MM.1S (cell line): ENCODE data around the gene LMTK3.

Source experiments
- DNase-seq: peaks from one replicate; pipeline ENCODE4 v3.0.0-alpha.2; 2015
- H2AFZ ChIP-seq: fragments of 300-600 bp; sonication (generic); 2 replicates; pipeline ENCODE4 v1.6.0; 2016; ENCODE audit warnings: antibody characterized with exemption, low read length
- H3F3A ChIP-seq: fragments of 300-600 bp; sonication (generic); 2 replicates; pipeline ENCODE4 v1.6.1; 2016; ENCODE audit warnings: mild to moderate bottlenecking, antibody characterized with exemption, low read length, moderate library complexity, mixed read lengths; ENCODE audit not compliant: insufficient read depth
- H3K27ac ChIP-seq: fragments of 300-600 bp; sonication (generic); 2 replicates; pipeline ENCODE4 v1.5.1; 2016; ENCODE audit warnings: mild to moderate bottlenecking, low read length
- H3K27me3 ChIP-seq: fragments of 300-600 bp; sonication (generic); replicated peaks from 2 replicates; pipeline ENCODE4 v1.6.0; 2016; ENCODE audit warnings: low read length; ENCODE audit not compliant: insufficient read depth
- H3K36me3 ChIP-seq: fragments of 300-600 bp; sonication (generic); replicated peaks from 2 replicates; pipeline ENCODE4 v1.6.1; 2016; ENCODE audit warnings: mild to moderate bottlenecking, low read length, mixed read lengths; ENCODE audit not compliant: insufficient read depth
- H3K4me1 ChIP-seq: fragments of 300-600 bp; sonication (generic); 2 replicates; pipeline ENCODE4 v1.6.1; 2016; ENCODE audit warnings: low read length, mixed read lengths
- H3K4me2 ChIP-seq: fragments of 300-600 bp; sonication (generic); 2 replicates; pipeline ENCODE4 v1.6.0; 2016; ENCODE audit warnings: low read depth, low read length
- H3K4me3 ChIP-seq: fragments of 300-600 bp; sonication (generic); 2 replicates; pipeline ENCODE4 v1.5.1; 2016; ENCODE audit warnings: low read length, mixed read lengths
- H3K79me2 ChIP-seq: fragments of 300-600 bp; sonication (generic); 2 replicates; pipeline ENCODE4 v1.6.1; 2016; ENCODE audit warnings: mixed run types, low read length, mixed read lengths
- H3K9ac ChIP-seq: fragments of 300-600 bp; sonication (generic); 2 replicates; pipeline ENCODE4 v1.6.1; 2016; ENCODE audit warnings: low read length, mixed read lengths
- H3K9me2 ChIP-seq: fragments of 300-600 bp; sonication (generic); replicated peaks from 2 replicates; pipeline ENCODE4 v1.6.1; 2016; ENCODE audit warnings: mild to moderate bottlenecking, low read length, mixed read lengths; ENCODE audit not compliant: insufficient read depth
- H3K9me3 ChIP-seq: fragments of 300-600 bp; sonication (generic); replicated peaks from 2 replicates; pipeline ENCODE4 v1.6.1; 2016; ENCODE audit warnings: mild to moderate bottlenecking, low read length, mixed read lengths; ENCODE audit not compliant: insufficient read depth
- H4K20me1 ChIP-seq: fragments of 300-600 bp; sonication (generic); 2 replicates; pipeline ENCODE4 v1.6.1; 2016; ENCODE audit warnings: mild to moderate bottlenecking, low read length, moderate library complexity, mixed read lengths; ENCODE audit not compliant: insufficient read depth
- EZH2 ChIP-seq: fragments of 300-600 bp; sonication (generic); optimal IDR thresholded peaks from 2 replicates; pipeline ENCODE3; 2017; ENCODE audit warnings: low read depth, mild to moderate bottlenecking, antibody characterized with exemption, low read length, mixed read lengths
- EZH2phosphoT487 ChIP-seq: fragments of 300-600 bp; sonication (generic); IDR thresholded peaks from 2 replicates; pipeline ENCODE4 v1.6.1; 2018; ENCODE audit warnings: antibody characterized with exemption, low read length
- TF ChIP-seq, protein P1 (sequence below): fragments of 300-600 bp; sonication (generic); IDR thresholded peaks from 2 replicates; pipeline ENCODE4 v1.5.1; 2016; ENCODE audit warnings: antibody characterized with exemption, low read length, mixed read lengths

LMTK3 gene

DNA sequence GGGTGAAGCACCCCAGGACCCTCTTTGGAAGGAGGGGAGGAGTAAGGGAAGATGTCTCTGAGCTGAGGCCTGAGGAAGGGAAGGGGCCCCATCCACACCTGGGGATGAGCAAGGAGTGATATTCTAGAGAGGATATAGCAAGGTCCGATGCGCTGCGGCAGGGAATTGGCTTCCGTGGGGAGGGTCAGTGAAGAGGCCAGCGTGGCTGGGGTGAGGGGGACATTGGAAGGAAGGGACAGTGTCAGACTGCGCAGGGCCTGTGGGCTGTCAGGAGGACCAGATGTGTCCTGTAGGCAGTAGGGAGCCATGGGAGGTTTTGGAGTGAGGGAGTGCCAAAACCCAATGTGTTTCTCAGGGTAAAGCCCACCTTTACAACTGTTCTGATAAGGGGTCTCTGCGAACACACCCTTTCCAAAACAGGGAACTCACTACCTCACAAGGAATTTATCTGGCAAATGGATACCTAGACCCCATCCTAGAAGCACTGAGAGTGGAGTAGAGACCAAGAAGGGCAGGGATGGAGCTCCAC is 3.7 kb downstream of the LMTK3 start:
- Histone ChIP-seq H3K9me3 (no peaks in the 10 kb centered on the region), H4K20me1 (no peaks in the 10 kb centered on the region), H3K79me2 (no peaks in the 10 kb centered on the region), H3K9ac (no peak overlapping the region), H3K27ac (no peak overlapping the region), H3F3A (no peaks in the 10 kb centered on the region), H3K4me3 (no peak overlapping the region), H3K4me2 (no peak overlapping the region), H3K4me1 (no peaks in the 10 kb centered on the region), H3K9me2 (no peaks in the 10 kb centered on the region), H2AFZ (no peak overlapping the region), H3K36me3 (no peaks in the 10 kb centered on the region), H3K27me3 (peaks cover 60% of the 10 kb centered on the region)
- no peak for DNase-seq
- TF ChIP-seq EZH2 (no peak), EZH2phosphoT487 (no peak)
- TF ChIP-seq, protein P1, sequence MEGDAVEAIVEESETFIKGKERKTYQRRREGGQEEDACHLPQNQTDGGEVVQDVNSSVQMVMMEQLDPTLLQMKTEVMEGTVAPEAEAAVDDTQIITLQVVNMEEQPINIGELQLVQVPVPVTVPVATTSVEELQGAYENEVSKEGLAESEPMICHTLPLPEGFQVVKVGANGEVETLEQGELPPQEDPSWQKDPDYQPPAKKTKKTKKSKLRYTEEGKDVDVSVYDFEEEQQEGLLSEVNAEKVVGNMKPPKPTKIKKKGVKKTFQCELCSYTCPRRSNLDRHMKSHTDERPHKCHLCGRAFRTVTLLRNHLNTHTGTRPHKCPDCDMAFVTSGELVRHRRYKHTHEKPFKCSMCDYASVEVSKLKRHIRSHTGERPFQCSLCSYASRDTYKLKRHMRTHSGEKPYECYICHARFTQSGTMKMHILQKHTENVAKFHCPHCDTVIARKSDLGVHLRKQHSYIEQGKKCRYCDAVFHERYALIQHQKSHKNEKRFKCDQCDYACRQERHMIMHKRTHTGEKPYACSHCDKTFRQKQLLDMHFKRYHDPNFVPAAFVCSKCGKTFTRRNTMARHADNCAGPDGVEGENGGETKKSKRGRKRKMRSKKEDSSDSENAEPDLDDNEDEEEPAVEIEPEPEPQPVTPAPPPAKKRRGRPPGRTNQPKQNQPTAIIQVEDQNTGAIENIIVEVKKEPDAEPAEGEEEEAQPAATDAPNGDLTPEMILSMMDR: no peak

DNA sequence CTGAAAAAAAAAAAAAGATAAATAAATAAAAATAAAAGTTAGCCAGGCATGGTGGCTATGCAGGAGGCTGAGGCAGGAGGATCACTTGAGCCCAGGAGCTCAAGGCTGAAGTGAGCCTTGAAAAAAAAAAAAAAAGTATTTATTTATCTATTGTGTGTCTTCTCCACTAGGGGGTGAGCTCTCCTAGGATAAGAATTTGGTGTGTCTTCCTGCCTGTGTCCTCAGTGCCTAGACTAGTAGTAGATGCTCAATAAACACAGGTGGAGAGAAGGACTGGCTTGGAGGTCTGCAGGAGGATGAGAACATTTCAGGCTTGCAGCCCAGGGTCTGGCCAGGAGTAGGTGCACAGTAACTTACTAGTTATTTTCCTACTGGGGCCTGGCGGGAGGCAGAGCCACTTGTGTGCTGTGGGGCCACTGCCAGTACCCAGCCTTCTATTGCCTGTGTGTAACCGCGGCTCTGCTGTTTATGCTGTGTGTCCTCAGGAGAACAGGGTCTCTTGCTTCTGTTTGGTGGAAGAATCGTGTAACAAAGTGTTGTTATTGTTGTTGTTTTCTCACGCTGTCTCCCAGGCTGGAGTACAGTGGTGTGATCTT is 5.4 kb downstream of the LMTK3 start:
- H4K20me1 ChIP-seq: no peaks in the 10 kb centered on the region
- H3K4me3 ChIP-seq: no peak overlapping the region
- H2AFZ ChIP-seq: no peak overlapping the region
- H3K36me3 ChIP-seq: no peaks in the 10 kb centered on the region
- no peaks in the 10 kb centered on the region for H3K79me2 ChIP-seq
- peak; percentile 69 for DNase-seq
- no peaks in the 10 kb centered on the region for H3K9me3 ChIP-seq
- H3K9ac ChIP-seq: no peak overlapping the region
- H3K27me3 ChIP-seq: peaks cover 48% of the 10 kb centered on the region
- H3F3A ChIP-seq: no peaks in the 10 kb centered on the region
- H3K4me2 ChIP-seq: no peak overlapping the region
- TF ChIP-seq, protein P1: peak; percentile 47
- no peak for TF ChIP-seq EZH2
- no peaks in the 10 kb centered on the region for H3K9me2 ChIP-seq
- no peak overlapping the region for H3K27ac ChIP-seq
- H3K4me1 ChIP-seq: no peaks in the 10 kb centered on the region

DNA sequence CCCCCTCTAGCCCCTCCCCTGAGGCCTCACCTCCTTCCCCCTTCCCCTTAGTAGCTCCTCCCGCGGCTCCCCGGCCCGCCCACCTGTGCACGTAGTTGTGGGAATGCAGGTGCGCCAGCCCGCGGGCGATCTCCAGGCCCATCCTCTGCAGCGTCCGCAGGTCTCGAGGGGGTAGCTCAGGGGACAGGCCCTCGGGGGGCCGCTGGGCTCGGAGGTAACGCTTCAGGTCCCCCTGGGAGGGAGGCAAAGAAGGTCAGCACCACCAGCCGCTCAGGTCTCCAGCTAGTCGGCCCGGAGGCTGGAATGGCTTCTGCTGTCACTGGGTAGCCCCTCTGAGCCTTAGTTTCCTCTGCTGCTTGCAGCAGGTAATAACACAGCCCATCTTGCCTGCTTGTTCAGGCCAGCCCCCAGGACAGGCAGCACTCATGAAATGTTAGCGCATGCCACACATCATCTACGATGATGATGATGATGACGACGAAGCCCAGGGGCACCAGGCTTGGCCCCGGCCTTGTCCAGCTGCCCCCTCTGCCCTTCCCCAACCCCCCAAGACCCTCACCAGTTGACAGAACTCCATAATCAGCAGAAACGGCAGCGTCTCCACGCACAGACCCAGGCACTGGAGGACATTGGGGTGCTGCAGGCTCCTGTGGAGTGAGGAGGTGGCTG is 9.2 kb downstream of the LMTK3 start:
- TF ChIP-seq EZH2: no peak
- TF ChIP-seq, protein P1: no peak
- TF ChIP-seq EZH2phosphoT487: no peak
- no peaks in the 10 kb centered on the region for H4K20me1 ChIP-seq
- no peaks in the 10 kb centered on the region for H3K36me3 ChIP-seq
- no peak overlapping the region for H3K27ac ChIP-seq
- H3K4me2 ChIP-seq: peak overlapping the region; percentile 46
- H3K4me3 ChIP-seq: peak overlapping the region; percentile 15; the same call in 1 of the 2 replicates
- no peaks in the 10 kb centered on the region for H3K9me2 ChIP-seq
- H3K9ac ChIP-seq: no peak overlapping the region
- H3K79me2 ChIP-seq: no peaks in the 10 kb centered on the region
- peak overlapping the region; percentile 18 for H2AFZ ChIP-seq
- no peak for DNase-seq
- no peaks in the 10 kb centered on the region for H3K4me1 ChIP-seq
- H3K27me3 ChIP-seq: peaks cover 42% of the 10 kb centered on the region
- H3K9me3 ChIP-seq: no peaks in the 10 kb centered on the region
- H3F3A ChIP-seq: no peaks in the 10 kb centered on the region
